M059J (cell line): Measurements from ENCODE around the gene DNAH2. TPM values are rescaled to one million over a fixed set of nuclear protein-coding genes. Genes with fewer than 3 reads are reported as not detected.
"Not testable (repeated sequence)": the region's sequence is repeated elsewhere in the genome, so short reads cannot be mapped to it uniquely, and the experiment has no call there.

Source experiments
- DNase-seq: peaks from one replicate; pipeline ENCODE4 v3.0.0-alpha.2; 2012; ENCODE audit warnings: low read depth
- total RNA-seq: library from RNA; depleted of rRNA; stranded (reverse); fragments of >200 nt; shearing (Covaris generic); gene quantifications from 2 replicates; pipeline ENCODE4 v1.2.3, GENCODE V29; 2014

DNAH2 gene
- total RNA-seq, 1 experiment from 2014 or later = 0.02 TPM

GRCh38 chr17:7849751-7850504 is 132.4 kb downstream of the DNAH2 start:
- no peak for DNase-seq

GRCh38 chr17:7850701-7851437 is 133.3 kb downstream of the DNAH2 start:
- DNase-seq = no peak

GRCh38 chr17:7851438-7852261 is 134.1 kb downstream of the DNAH2 start:
- DNase-seq = no peak

- no peak for DNase-seq
These were observed 134.7 kb downstream of the DNAH2 start for GRCh38 chr17:7852262-7852670.

- DNase-seq = no peak
These were observed 135.6 kb downstream of the DNAH2 start for GRCh38 chr17:7852919-7853690.

GRCh38 chr17:7853691-7854038 is 136.1 kb downstream of the DNAH2 start:
- DNase-seq = no peak

GRCh38 chr17:7854078-7854777 is 136.7 kb downstream of the DNAH2 start:
- no peak for DNase-seq

GRCh38 chr17:7854851-7855659 is 137.5 kb downstream of the DNAH2 start, which contains the start of gene TMEM88:
Gene TMEM88 (plus strand): TSS chr17:7855066. CDS start chr17:7855075, 9 bp downstream.
- DNase-seq = no peak

GRCh38 chr17:7855660-7856010 is 138.1 kb downstream of the DNAH2 start:
- DNase-seq = no peak

GRCh38 chr17:7856011-7856810 is 138.7 kb downstream of the DNAH2 start:
- no peak for DNase-seq

- peak; percentile 99 for DNase-seq
These were observed 139.5 kb downstream of the DNAH2 start, which contains the start of gene NAA38 for GRCh38 chr17:7856811-7857712. Gene NAA38 (minus strand): TSS chr17:7857559. CDS start chr17:7857463, 96 bp downstream.

GRCh38 chr17:7857713-7858521 is 140.4 kb downstream of the DNAH2 start, which contains the start of gene CYB5D1:
Gene CYB5D1 (plus strand): TSS chr17:7858003. CDS start chr17:7858135, 132 bp downstream.
- DNase-seq = peak; percentile 91

- peak; percentile 54 for DNase-seq
These were observed 140.9 kb downstream of the DNAH2 start for GRCh38 chr17:7858522-7858810.

GRCh38 chr17:7859028-7859427 is 141.5 kb downstream of the DNAH2 start:
- no peak for DNase-seq

GRCh38 chr17:7862692-7863437 is 145.3 kb downstream of the DNAH2 start:
- peak; percentile 46 for DNase-seq

- not testable (repeated sequence) for DNase-seq
These were observed 146.8 kb downstream of the DNAH2 start for GRCh38 chr17:7864384-7864783.
